Esophagus muscularis mucosa (tissue), 4 donors: ENCODE data around the gene BRI3.

Source experiments
- EP300 ChIP-seq: sonication (generic); formaldehyde crosslinking; IDR thresholded peaks from one replicate; pipeline ENCODE4 v1.6.1; 2017; ENCODE audit warnings: antibody characterized with exemption
- POLR2AphosphoS5 ChIP-seq, 2 donors: sonication (generic); formaldehyde crosslinking; IDR thresholded peaks; one replicate each; pipeline ENCODE4 v1.6.1; 2017; ENCODE audit warnings: antibody characterized with exemption in 2 of 2
- TF ChIP-seq, protein P1 (sequence below), 3 experiments: fragments of 200-600 bp in 2 of 3; fragments of 450-650 bp in 1 of 3; sonication (generic) in 2 of 3; IDR thresholded peaks; one replicate each; pipeline ENCODE4 v1.5.1; 2017 to 2019; ENCODE audit warnings: antibody characterized with exemption in 3 of 3, mild to moderate bottlenecking in 2 of 3, moderate library complexity in 1 of 3

DNA sequence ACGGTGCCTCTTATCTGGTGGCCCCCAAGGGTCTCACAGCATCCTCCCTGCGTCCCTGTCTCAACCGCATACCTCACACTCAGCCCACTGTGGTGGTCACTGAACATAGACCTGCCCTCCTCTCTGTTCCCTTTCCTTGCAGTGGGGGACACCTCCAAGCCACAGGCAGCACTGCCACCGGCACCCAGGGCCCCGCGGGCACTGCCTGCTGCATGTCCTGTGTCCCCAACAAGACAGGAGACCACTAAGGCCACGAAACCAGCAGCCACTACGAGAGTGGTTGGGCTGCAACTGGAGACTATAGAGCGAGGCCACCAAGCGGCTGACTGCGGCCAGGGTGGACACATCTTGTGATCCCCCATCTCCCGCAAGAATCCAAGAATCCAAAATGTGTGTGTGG is 15.3 kb downstream of the BRI3 start:
- TF ChIP-seq EP300 (no peak), POLR2AphosphoS5 (IDR thresholded peaks at IDR 0.05) (no peak)
- TF ChIP-seq, protein P1, sequence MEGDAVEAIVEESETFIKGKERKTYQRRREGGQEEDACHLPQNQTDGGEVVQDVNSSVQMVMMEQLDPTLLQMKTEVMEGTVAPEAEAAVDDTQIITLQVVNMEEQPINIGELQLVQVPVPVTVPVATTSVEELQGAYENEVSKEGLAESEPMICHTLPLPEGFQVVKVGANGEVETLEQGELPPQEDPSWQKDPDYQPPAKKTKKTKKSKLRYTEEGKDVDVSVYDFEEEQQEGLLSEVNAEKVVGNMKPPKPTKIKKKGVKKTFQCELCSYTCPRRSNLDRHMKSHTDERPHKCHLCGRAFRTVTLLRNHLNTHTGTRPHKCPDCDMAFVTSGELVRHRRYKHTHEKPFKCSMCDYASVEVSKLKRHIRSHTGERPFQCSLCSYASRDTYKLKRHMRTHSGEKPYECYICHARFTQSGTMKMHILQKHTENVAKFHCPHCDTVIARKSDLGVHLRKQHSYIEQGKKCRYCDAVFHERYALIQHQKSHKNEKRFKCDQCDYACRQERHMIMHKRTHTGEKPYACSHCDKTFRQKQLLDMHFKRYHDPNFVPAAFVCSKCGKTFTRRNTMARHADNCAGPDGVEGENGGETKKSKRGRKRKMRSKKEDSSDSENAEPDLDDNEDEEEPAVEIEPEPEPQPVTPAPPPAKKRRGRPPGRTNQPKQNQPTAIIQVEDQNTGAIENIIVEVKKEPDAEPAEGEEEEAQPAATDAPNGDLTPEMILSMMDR (IDR thresholded peaks at IDR 0.05): no peak
